GM20000 (cell line): ENCODE data around the gene GRHL1.
"Not testable (repeated sequence)": the region's sequence is repeated elsewhere in the genome, so short reads cannot be mapped to it uniquely, and the experiment has no call there.

Source experiments
- DNase-seq: peaks from one replicate; pipeline ENCODE4 v3.0.0; 2012; ENCODE audit warnings: low spot score
- CTCF ChIP-seq: IDR thresholded peaks from 2 replicates; pipeline ENCODE4 v1.5.1; 2012; ENCODE audit warnings: mild to moderate bottlenecking, control low read depth; ENCODE audit errors: extremely low read depth, missing control alignments

GRHL1 gene

GRCh38 chr2:10027660-10028330 is 76.3 kb downstream of the GRHL1 start:
- no peak for DNase-seq
- no peak for TF ChIP-seq CTCF

- peak; percentile 4 for TF ChIP-seq CTCF
- no peak for DNase-seq
Observed at GRCh38 chr2:10028407-10028987, 77.0 kb downstream of the GRHL1 start.

GRCh38 chr2:10028988-10029874 is 77.7 kb downstream of the GRHL1 start:
- TF ChIP-seq CTCF = no peak
- peak; percentile 84 for DNase-seq

- TF ChIP-seq CTCF = no peak
- DNase-seq = no peak
Observed at GRCh38 chr2:10029875-10030223, 78.4 kb downstream of the GRHL1 start.

- DNase-seq = no peak
- TF ChIP-seq CTCF = no peak
Observed at GRCh38 chr2:10030311-10030736, 78.8 kb downstream of the GRHL1 start.

GRCh38 chr2:10030798-10031197 is 79.3 kb downstream of the GRHL1 start:
- DNase-seq = not testable (repeated sequence)

GRCh38 chr2:10031886-10032745 is 80.6 kb downstream of the GRHL1 start:
- no peak for TF ChIP-seq CTCF
- DNase-seq = no peak
